ENCODE data around the gene SKIDA1.

The SKIDA1 gene

GRCh38 chr10:21529032-21529910, 3.8 kb upstream of the SKIDA1 start:
- Histone ChIP-seq H3K4me1 (ENCODE audit: control insufficient read depth in 5 of 5, insufficient read depth in 5 of 5, low read length in 5 of 5) (peaks cover 5 to 46% (median 43%) of the 10 kb centered on the region in 5 donors), H3K27ac (ENCODE audit: low read depth, low read length) (peak overlapping the region; percentile 99), H3K27me3 (ENCODE audit: control insufficient read depth in 5 of 5, insufficient read depth in 4 of 5, low read length in 5 of 5) (no peaks in the 10 kb centered on the region), H3K36me3 (ENCODE audit: control insufficient read depth in 5 of 5, insufficient read depth in 5 of 5, low read length in 5 of 5) (no peaks in the 10 kb centered on the region), H3K4me3 (ENCODE audit: low read depth in 1 of 5, low read length in 5 of 5) (peak overlapping the region in 1 of 5 donors; percentile 81), H3K9ac (ENCODE audit: low read length in 5 of 5) (no peak overlapping the region), H3K9me3 (ENCODE audit: control insufficient read depth in 5 of 5, low read length in 5 of 5) (no peaks in the 10 kb centered on the region)

DNA sequence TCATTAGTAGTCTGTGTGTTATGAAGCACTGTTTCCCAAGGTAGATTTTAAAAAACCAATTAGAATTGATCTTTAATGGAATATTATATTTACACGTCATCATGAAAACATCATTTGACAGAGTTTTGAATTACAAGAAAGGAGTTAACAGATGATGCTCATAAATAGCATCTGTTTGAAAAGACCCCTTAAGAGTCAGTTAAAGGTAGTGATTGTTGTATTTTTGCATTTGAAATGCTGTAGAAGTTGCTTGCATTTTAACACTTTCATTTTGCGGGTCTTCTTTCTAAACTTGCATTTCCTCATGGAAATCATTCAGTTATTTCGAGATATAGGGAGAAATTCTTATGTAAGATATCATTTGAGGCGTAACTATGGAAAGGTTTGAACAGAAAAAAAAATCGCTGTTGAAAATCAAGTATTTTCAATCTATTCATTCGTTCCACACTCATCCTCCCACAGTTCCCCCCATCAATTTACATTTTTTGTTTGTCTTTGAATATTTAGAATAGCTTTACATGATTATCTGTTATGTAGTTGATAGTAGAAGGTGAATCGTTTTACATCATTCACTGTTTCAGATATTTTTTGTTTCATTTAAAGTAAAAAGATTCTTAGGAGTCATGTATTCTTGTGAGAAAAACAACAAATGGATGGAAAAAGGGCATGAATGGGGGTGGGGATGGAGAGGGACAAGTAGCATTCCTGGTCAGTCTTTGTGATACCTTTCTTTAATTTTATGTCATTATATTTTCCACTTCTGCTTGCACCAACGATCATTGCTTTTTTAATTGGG, 3.0 kb upstream of the SKIDA1 start:
- H3K9me3 ChIP-seq (ENCODE audit: control insufficient read depth in 5 of 5, low read length in 5 of 5) = no peaks in the 10 kb centered on the region
- H3K27ac ChIP-seq (ENCODE audit: low read depth, low read length) = peak overlapping the region; percentile 99
- H3K9ac ChIP-seq (ENCODE audit: low read length in 5 of 5) = peak overlapping the region in 3 of 5 donors; percentile 51 to 83 (median 77)
- H3K4me1 ChIP-seq (ENCODE audit: control insufficient read depth in 5 of 5, insufficient read depth in 5 of 5, low read length in 5 of 5) = peaks cover 5 to 54% (median 41%) of the 10 kb centered on the region in 5 donors
- peak overlapping the region; percentile 66 to 84 (median 79) for H3K4me3 ChIP-seq (ENCODE audit: low read depth in 1 of 5, low read length in 5 of 5)
- H3K27me3 ChIP-seq (ENCODE audit: control insufficient read depth in 5 of 5, insufficient read depth in 4 of 5, low read length in 5 of 5) = no peaks in the 10 kb centered on the region
- H3K36me3 ChIP-seq (ENCODE audit: control insufficient read depth in 5 of 5, insufficient read depth in 5 of 5, low read length in 5 of 5) = no peaks in the 10 kb centered on the region

DNA sequence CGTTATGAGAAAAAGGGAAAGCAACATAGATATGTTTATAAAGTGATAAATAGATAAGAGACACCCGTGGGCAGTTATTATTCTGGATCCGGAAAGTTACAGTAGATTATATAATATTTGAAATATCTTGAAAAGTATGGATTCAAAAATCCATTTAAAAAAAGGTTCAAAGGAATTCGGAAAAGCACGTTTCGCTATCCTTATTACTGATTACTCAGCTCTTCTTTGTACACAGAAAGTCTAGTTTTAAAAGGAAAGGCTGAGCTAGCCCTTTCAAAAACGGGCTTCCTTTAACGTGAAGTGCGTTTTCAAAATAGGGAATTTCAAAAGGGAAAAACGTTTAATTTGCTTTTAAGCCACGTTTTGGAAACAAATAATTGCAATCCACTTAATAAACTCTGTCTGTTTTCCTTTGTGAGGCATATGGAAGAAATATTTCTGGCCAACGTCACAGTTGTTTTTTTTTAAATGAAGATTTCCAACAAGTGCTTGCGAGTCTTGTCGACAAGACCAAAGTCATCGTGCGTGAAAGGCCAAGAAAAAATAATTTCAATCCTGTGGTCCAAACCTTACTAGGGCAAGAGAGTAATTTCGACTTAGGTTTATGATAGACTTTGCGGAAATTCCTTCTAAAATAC, 2.2 kb upstream of the SKIDA1 start:
- Histone ChIP-seq H3K9ac (ENCODE audit: low read length in 5 of 5) (peak overlapping the region; percentile 51 to 87 (median 77)), H3K27ac (ENCODE audit: low read depth, low read length) (peak overlapping the region; percentile 99), H3K9me3 (ENCODE audit: control insufficient read depth in 5 of 5, low read length in 5 of 5) (no peaks in the 10 kb centered on the region), H3K4me1 (ENCODE audit: control insufficient read depth in 5 of 5, insufficient read depth in 5 of 5, low read length in 5 of 5) (peaks cover 3 to 48% (median 34%) of the 10 kb centered on the region in 5 donors), H3K36me3 (ENCODE audit: control insufficient read depth in 5 of 5, insufficient read depth in 5 of 5, low read length in 5 of 5) (no peaks in the 10 kb centered on the region), H3K4me3 (ENCODE audit: low read depth in 1 of 5, low read length in 5 of 5) (peak overlapping the region; percentile 66 to 84 (median 79)), H3K27me3 (ENCODE audit: control insufficient read depth in 5 of 5, insufficient read depth in 4 of 5, low read length in 5 of 5) (no peaks in the 10 kb centered on the region)

- H3K27ac ChIP-seq (ENCODE audit: low read depth, low read length) = peak overlapping the region; percentile 99
These were observed 1.5 kb upstream of the SKIDA1 start for GRCh38 chr10:21526860-21527597.

DNA sequence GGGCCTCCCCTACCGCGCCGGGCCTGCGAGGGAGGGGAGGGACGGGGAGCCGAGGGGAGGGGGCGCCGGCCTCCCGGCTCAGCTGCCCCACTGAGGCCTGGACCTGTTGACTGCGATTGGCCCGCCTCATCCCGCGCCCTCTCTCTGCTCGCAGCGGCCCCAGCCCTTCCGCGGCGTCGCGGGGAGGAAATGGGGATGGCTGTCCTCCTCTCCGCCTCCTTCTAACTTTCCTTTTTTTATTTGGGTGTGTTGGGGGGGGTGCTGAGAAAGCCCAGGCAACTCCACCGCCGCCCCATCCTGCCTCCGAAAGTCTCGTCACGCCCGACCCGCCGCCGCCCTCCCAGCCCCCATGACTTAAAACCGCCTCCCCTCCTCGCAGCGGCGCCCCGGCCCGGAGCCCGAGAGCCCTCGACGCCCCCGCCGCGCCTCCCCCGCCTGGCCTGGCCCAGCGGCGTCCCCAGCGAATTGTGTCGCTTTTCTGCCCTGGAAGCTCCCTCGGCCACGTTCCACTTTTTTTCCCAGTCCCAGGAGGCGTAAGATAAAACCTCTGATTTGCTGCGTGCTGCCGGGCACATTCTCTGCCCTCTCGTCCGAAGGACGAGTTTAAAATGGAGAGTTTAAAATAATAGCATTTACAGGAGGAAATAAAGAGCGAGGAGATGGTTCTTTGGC, 842 bp upstream of the SKIDA1 start:
- H3K27ac ChIP-seq (ENCODE audit: low read depth, low read length) = peak overlapping the region; percentile 99
- peaks cover 0 to 39% (median 30%) of the 10 kb centered on the region in 5 donors for H3K4me1 ChIP-seq (ENCODE audit: control insufficient read depth in 5 of 5, insufficient read depth in 5 of 5, low read length in 5 of 5)
- H3K9me3 ChIP-seq (ENCODE audit: control insufficient read depth in 5 of 5, low read length in 5 of 5) = no peaks in the 10 kb centered on the region
- no peaks in the 10 kb centered on the region for H3K36me3 ChIP-seq (ENCODE audit: control insufficient read depth in 5 of 5, insufficient read depth in 5 of 5, low read length in 5 of 5)
- no peaks in the 10 kb centered on the region for H3K27me3 ChIP-seq (ENCODE audit: control insufficient read depth in 5 of 5, insufficient read depth in 4 of 5, low read length in 5 of 5)
- H3K4me3 ChIP-seq (ENCODE audit: low read depth in 1 of 5, low read length in 5 of 5) = peak overlapping the region; percentile 76 to 84 (median 78)
- peak overlapping the region; percentile 75 to 95 (median 84) for H3K9ac ChIP-seq (ENCODE audit: low read length in 5 of 5)

More at GRCh38 chr10:21526860-21527597, 1.5 kb upstream of the SKIDA1 start:
- peak overlapping the region; percentile 77 to 95 (median 84) for H3K9ac ChIP-seq (ENCODE audit: low read length in 5 of 5)
- peaks cover 0 to 41% (median 30%) of the 10 kb centered on the region in 5 donors for H3K4me1 ChIP-seq (ENCODE audit: control insufficient read depth in 5 of 5, insufficient read depth in 5 of 5, low read length in 5 of 5)
- H3K9me3 ChIP-seq (ENCODE audit: control insufficient read depth in 5 of 5, low read length in 5 of 5) = no peaks in the 10 kb centered on the region
- H3K4me3 ChIP-seq (ENCODE audit: low read depth in 1 of 5, low read length in 5 of 5) = peak overlapping the region; percentile 76 to 84 (median 79)
- H3K27me3 ChIP-seq (ENCODE audit: control insufficient read depth in 5 of 5, insufficient read depth in 4 of 5, low read length in 5 of 5) = no peaks in the 10 kb centered on the region
- H3K36me3 ChIP-seq (ENCODE audit: control insufficient read depth in 5 of 5, insufficient read depth in 5 of 5, low read length in 5 of 5) = no peaks in the 10 kb centered on the region

DNA sequence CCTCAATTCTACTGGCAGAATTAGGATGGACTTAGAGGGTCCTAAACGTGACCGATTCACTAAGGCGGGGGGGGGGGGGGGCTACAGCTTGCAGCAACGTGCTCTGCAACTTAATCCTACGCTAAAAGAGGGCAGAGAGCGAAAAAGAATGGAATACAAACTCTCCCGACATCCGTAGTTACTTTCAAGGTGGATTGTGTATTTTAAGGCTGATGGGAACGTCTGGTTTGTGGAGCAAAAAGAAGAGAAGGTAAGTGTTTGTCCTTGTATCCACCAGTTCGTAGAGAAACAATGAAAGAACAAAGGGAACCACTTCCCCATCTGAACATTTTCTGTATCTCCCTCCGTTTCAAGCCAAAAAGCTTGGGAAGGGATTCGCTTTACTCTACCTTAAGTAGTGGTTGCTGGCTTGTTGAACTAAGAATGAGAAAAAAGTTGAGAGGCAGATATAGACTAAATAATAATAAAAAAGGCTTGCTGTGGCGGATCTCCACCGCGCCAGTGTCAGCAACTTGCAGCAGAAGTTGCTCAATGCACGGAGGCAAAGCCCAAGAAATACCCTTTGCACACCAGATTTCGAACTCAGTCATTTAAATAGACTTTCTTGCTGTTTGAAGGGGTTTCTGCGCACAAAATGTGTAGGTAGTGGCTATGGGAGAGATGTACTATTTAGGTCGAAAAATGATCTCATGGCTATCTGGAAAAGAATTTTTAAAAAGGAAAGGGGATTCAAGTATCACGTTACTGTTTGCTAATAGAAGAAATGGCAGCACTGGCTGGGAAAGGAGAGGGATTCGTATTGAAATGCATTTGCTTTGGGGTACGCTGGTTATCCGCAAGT, 736 bp downstream of the SKIDA1 start:
- H3K9ac ChIP-seq (ENCODE audit: low read length in 5 of 5) = peak overlapping the region; percentile 3 to 82 (median 72)
- no peaks in the 10 kb centered on the region for H3K27me3 ChIP-seq (ENCODE audit: control insufficient read depth in 5 of 5, insufficient read depth in 4 of 5, low read length in 5 of 5)
- H3K4me1 ChIP-seq (ENCODE audit: control insufficient read depth in 5 of 5, insufficient read depth in 5 of 5, low read length in 5 of 5) = peaks cover 0 to 43% (median 37%) of the 10 kb centered on the region in 5 donors
- H3K27ac ChIP-seq (ENCODE audit: low read depth, low read length) = peak overlapping the region; percentile 99
- peak overlapping the region; percentile 78 to 96 (median 87) for H3K4me3 ChIP-seq (ENCODE audit: low read depth in 1 of 5, low read length in 5 of 5)
- H3K36me3 ChIP-seq (ENCODE audit: control insufficient read depth in 5 of 5, insufficient read depth in 5 of 5, low read length in 5 of 5) = no peaks in the 10 kb centered on the region
- no peaks in the 10 kb centered on the region for H3K9me3 ChIP-seq (ENCODE audit: control insufficient read depth in 5 of 5, low read length in 5 of 5)

DNA sequence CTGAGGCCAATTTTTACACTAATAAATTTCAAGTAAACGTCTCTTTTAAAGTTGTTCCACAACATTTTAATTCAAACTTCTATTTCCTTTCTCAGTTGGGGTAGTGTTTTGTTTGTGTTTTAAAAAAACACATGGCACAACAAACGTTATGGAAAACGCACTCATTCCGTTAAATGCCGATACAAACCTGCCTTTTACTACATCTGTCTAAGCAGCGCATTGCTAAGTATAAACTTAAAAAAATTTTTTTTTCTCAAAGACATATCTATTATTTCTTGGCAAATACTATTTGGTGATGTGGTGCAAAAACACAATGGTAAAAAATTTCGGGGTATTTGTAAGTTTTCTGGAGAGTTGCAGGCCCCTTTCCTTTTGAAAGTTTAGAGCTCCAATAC, 1.4 kb downstream of the SKIDA1 start:
- H3K36me3 ChIP-seq (ENCODE audit: control insufficient read depth in 5 of 5, insufficient read depth in 5 of 5, low read length in 5 of 5) = no peaks in the 10 kb centered on the region
- H3K4me3 ChIP-seq (ENCODE audit: low read depth in 1 of 5, low read length in 5 of 5) = peak overlapping the region in 3 of 5 donors; percentile 78 to 96 (median 84)
- peak overlapping the region; percentile 99 for H3K27ac ChIP-seq (ENCODE audit: low read depth, low read length)
- H3K4me1 ChIP-seq (ENCODE audit: control insufficient read depth in 5 of 5, insufficient read depth in 5 of 5, low read length in 5 of 5) = peaks cover 0 to 49% (median 41%) of the 10 kb centered on the region in 5 donors
- no peaks in the 10 kb centered on the region for H3K9me3 ChIP-seq (ENCODE audit: control insufficient read depth in 5 of 5, low read length in 5 of 5)
- no peak overlapping the region for H3K9ac ChIP-seq (ENCODE audit: low read length in 5 of 5)
- peaks cover 0 to 2% (median 0%) of the 10 kb centered on the region in 5 donors for H3K27me3 ChIP-seq (ENCODE audit: control insufficient read depth in 5 of 5, insufficient read depth in 4 of 5, low read length in 5 of 5)

GRCh38 chr10:21523557-21524008, 1.9 kb downstream of the SKIDA1 start:
- Histone ChIP-seq H3K9me3 (ENCODE audit: control insufficient read depth in 5 of 5, low read length in 5 of 5) (no peaks in the 10 kb centered on the region), H3K9ac (ENCODE audit: low read length in 5 of 5) (no peak overlapping the region), H3K4me1 (ENCODE audit: control insufficient read depth in 5 of 5, insufficient read depth in 5 of 5, low read length in 5 of 5) (peaks cover 0 to 49% (median 41%) of the 10 kb centered on the region in 5 donors), H3K27ac (ENCODE audit: low read depth, low read length) (peak overlapping the region; percentile 20), H3K36me3 (ENCODE audit: control insufficient read depth in 5 of 5, insufficient read depth in 5 of 5, low read length in 5 of 5) (no peaks in the 10 kb centered on the region), H3K27me3 (ENCODE audit: control insufficient read depth in 5 of 5, insufficient read depth in 4 of 5, low read length in 5 of 5) (peaks cover 0 to 5% (median 0%) of the 10 kb centered on the region in 5 donors), H3K4me3 (ENCODE audit: low read depth in 1 of 5, low read length in 5 of 5) (no peak overlapping the region)
